Endothelial cell of umbilical vein (primary cell): ENCODE measurements around the gene SYNDIG1. TPM values are rescaled to one million over a fixed set of nuclear protein-coding genes. Genes with fewer than 3 reads are reported as not detected.

Experiments
- BruUV-seq: library from RNA; stranded (reverse); fragments of 400-500 nt; replicated peaks from 2 replicates; lab custom pipeline; 2021; lab: Mats Ljungman, UMichigan
- CTCF ChIA-PET: fragments of 300-600, 350-600 bp; sonication (Branson Sonifier 250); formaldehyde crosslinking; loops from one replicate; lab custom pipeline; 2021; ENCODE audit warnings: antibody characterized with exemption, inconsistent platforms; lab: Charles Lee
- POLR2A ChIA-PET: fragments of 300-600, 350-600 bp; sonication (Branson Sonifier 250); formaldehyde crosslinking; loops from one replicate; lab custom pipeline; 2021; ENCODE audit warnings: antibody characterized with exemption, inconsistent platforms; lab: Charles Lee
- DNase-seq: peaks from one replicate; pipeline ENCODE4 v3.0.0-alpha.2; 2011; ENCODE audit warnings: low read depth, low spot score
- FAIRE-seq: peaks from 2 replicates; lab custom pipeline; 2011; peaks lifted over from hg19 to GRCh38; lab: Jason Lieb, UNC
- H2AFZ ChIP-seq: 2 replicates; pipeline ENCODE4 v1.6.0; 2012; ENCODE audit warnings: low read depth, low read length, control low read depth, inconsistent platforms
- H3K27ac ChIP-seq: 2 replicates; pipeline ENCODE4 v1.5.1; 2011; ENCODE audit warnings: low read depth, mild to moderate bottlenecking, control low read depth, low read length, moderate library complexity; ENCODE audit not compliant: insufficient read depth
- H3K27me3 ChIP-seq, 2 experiments: 2 replicates each; pipeline versions ENCODE4 v1.6.0 to v1.6.1; 2011; ENCODE audit warnings: low read length in 2 of 2, mixed read lengths in 1 of 2; ENCODE audit not compliant: control insufficient read depth in 2 of 2, insufficient read depth in 2 of 2
- H3K36me3 ChIP-seq, 2 experiments: 2 replicates in 1 of 2; 3 replicates in 1 of 2; pipeline ENCODE4 v1.5.1; 2011; ENCODE audit warnings: low read length in 2 of 2, mild to moderate bottlenecking in 1 of 2, moderate library complexity in 1 of 2; ENCODE audit not compliant: control insufficient read depth in 2 of 2, insufficient read depth in 2 of 2; ENCODE audit errors: extremely low read depth in 1 of 2
- H3K4me1 ChIP-seq: 3 replicates; pipeline ENCODE4 v1.5.1; 2011; ENCODE audit warnings: mild to moderate bottlenecking, low read length; ENCODE audit not compliant: control insufficient read depth, insufficient read depth; ENCODE audit errors: extremely low read depth
- H3K4me2 ChIP-seq: 2 replicates; pipeline ENCODE4 v1.6.1; 2011; ENCODE audit warnings: low read length, control low read depth, mixed read lengths; ENCODE audit not compliant: insufficient read depth
- H3K4me3 ChIP-seq, 3 experiments: fragments of 200-600 bp in 1 of 3; sonication (generic), shearing (Covaris generic) in 1 of 3; replicated peaks in 1 of 3; 2 replicates each; pipeline ENCODE4 v1.5.1; 2011 to 2016; ENCODE audit warnings: control low read depth in 3 of 3, low read length in 3 of 3, mild to moderate bottlenecking in 2 of 3, inconsistent platforms in 1 of 3, low read depth in 1 of 3, moderate library complexity in 1 of 3; ENCODE audit not compliant: insufficient read depth in 1 of 3
- H3K79me2 ChIP-seq: 2 replicates; pipeline ENCODE4 v1.6.0; 2012; ENCODE audit warnings: low read length, inconsistent platforms; ENCODE audit not compliant: control insufficient read depth, insufficient read depth
- H3K9ac ChIP-seq: replicated peaks from 2 replicates; pipeline ENCODE3; 2011; ENCODE audit warnings: low read length, control low read depth; ENCODE audit not compliant: insufficient read depth; ENCODE audit errors: extremely low read depth
- H3K9me1 ChIP-seq: replicated peaks from 3 replicates; pipeline ENCODE4 v1.6.0; 2011; ENCODE audit warnings: mild to moderate bottlenecking, low read length; ENCODE audit not compliant: control insufficient read depth, insufficient read depth; ENCODE audit errors: extremely low read depth
- H3K9me3 ChIP-seq: replicated peaks from 2 replicates; pipeline ENCODE4 v1.5.1; 2012; ENCODE audit warnings: low read length, inconsistent platforms; ENCODE audit not compliant: control insufficient read depth, insufficient read depth
- H4K20me1 ChIP-seq: replicated peaks from 2 replicates; pipeline ENCODE3; 2011; ENCODE audit warnings: mild to moderate bottlenecking, low read length; ENCODE audit not compliant: control insufficient read depth, insufficient read depth; ENCODE audit errors: extremely low read depth
- CTCF ChIP-seq, 2 donors: IDR thresholded peaks; 1 replicate in 1 of 2; 2 replicates in 1 of 2; pipeline ENCODE4 v1.5.1; 2011; ENCODE audit warnings: low read length in 2 of 2, mild to moderate bottlenecking in 2 of 2, moderate library complexity in 2 of 2, control low read depth in 1 of 2, inconsistent platforms in 1 of 2, low read depth in 1 of 2; ENCODE audit not compliant: insufficient read depth in 1 of 2; ENCODE audit errors: extremely low read depth in 1 of 2
- EZH2 ChIP-seq: IDR thresholded peaks from 2 replicates; pipeline ENCODE4 v1.6.1; 2012; ENCODE audit warnings: borderline replicate concordance, low read depth, mild to moderate bottlenecking, moderate library complexity, low read length, inconsistent platforms; ENCODE audit not compliant: severe bottlenecking
- FOS ChIP-seq: IDR thresholded peaks from 2 replicates; pipeline ENCODE4 v1.6.1; 2011; ENCODE audit warnings: mild to moderate bottlenecking, low read length, moderate library complexity, borderline replicate concordance; ENCODE audit not compliant: insufficient read depth
- GATA2 ChIP-seq: IDR thresholded peaks from 2 replicates; pipeline ENCODE4 v1.7.0; 2011; ENCODE audit warnings: low read depth, mild to moderate bottlenecking, moderate library complexity, mixed read lengths, low read length; ENCODE audit not compliant: insufficient read length, insufficient read depth
- JUN ChIP-seq: IDR thresholded peaks from 2 replicates; pipeline ENCODE4 v1.6.1; 2011; ENCODE audit warnings: borderline replicate concordance, low read depth; ENCODE audit not compliant: insufficient read length, insufficient read depth
- MAX ChIP-seq: IDR thresholded peaks from 2 replicates; pipeline ENCODE4 v1.6.1; 2011; ENCODE audit not compliant: insufficient read depth, insufficient read length
- MYC ChIP-seq: IDR thresholded peaks from one replicate; pipeline ENCODE4 v1.6.1; 2011; ENCODE audit warnings: mild to moderate bottlenecking, low read depth, low read length
- POLR2A ChIP-seq: IDR thresholded peaks from 2 replicates; pipeline ENCODE4 v1.6.1; 2012; ENCODE audit warnings: low read depth, mild to moderate bottlenecking, control low read depth, low read length
- POLR2AphosphoS5 ChIP-seq: IDR thresholded peaks from 2 replicates; pipeline ENCODE4 v1.6.1; 2012; ENCODE audit warnings: low read depth, mild to moderate bottlenecking, control low read depth, low read length, moderate library complexity; ENCODE audit not compliant: insufficient read depth
- dilution Hi-C: fragments of 300-500 bp; cut with MboI; formaldehyde crosslinking; loops from one replicate; pipeline ENCODE4 v1.15.0; 2019; ENCODE audit warnings: low sequenced_read_pairs; ENCODE audit not compliant: extremely low pct_ligation_motif_present
- intact Hi-C: fragments of 100-400 bp; cut with micrococcal nuclease; formaldehyde crosslinking; loops from one replicate; pipeline ENCODE4 v1.10.0; 2022
- polyA plus RNA-seq, 4 experiments: library from polyadenylated mRNA; depleted of rRNA in 3 of 4; stranded (reverse) in 3 of 4; unstranded in 1 of 4; fragments of >200 nt; gene quantifications; 2 replicates each; pipeline versions ENCODE4 v1.2.1 to v1.2.3, GENCODE V29; 2011 to 2012; ENCODE audit warnings: missing spikeins in 1 of 4
- total RNA-seq: library from RNA; stranded (reverse); gene quantifications from 2 replicates; pipeline ENCODE4 v1.2.3, GENCODE V29; 2021

The SYNDIG1 gene
- total and polyA plus RNA-seq, 2 donors (not counting 3 experiments of a cell fraction or from before 2014, with no cell fraction given) = not detected

GRCh38 chr20:24502661-24503060, 33.2 kb downstream of the SYNDIG1 start:
- BruUV-seq = no TSS peak
- H3K79me2 ChIP-seq = no peaks in the 10 kb centered on the region
- no peaks in the 10 kb centered on the region for H4K20me1 ChIP-seq
- intact Hi-C loops = no loop called here
- H3K27me3 ChIP-seq = no peaks in the 10 kb centered on the region
- ChIA-PET CTCF (no interaction called here), POLR2A (no interaction called here)
- DNase-seq = no peak
- no peaks in the 10 kb centered on the region for H3K9me1 ChIP-seq
- H2AFZ ChIP-seq = no peak overlapping the region
- no peak overlapping the region for H3K9ac ChIP-seq
- H3K36me3 ChIP-seq = no peaks in the 10 kb centered on the region
- H3K9me3 ChIP-seq = peaks cover 4% of the 10 kb centered on the region
- H3K4me1 ChIP-seq = no peaks in the 10 kb centered on the region
- no peak overlapping the region for H3K27ac ChIP-seq
- FAIRE-seq = no peak
- TF ChIP-seq EZH2 (no peak), POLR2AphosphoS5 (no peak), FOS (no peak), JUN (no peak), CTCF (IDR thresholded peaks at IDR 0.05; ENCODE audit: extremely low read depth in 1 of 2, insufficient read depth in 1 of 2, low read depth in 1 of 2, low read length in 2 of 2) (no peak), MYC (no peak), MAX (no peak), POLR2A (no peak), GATA2 (no peak)
- H3K4me3 ChIP-seq = no peak overlapping the region
- no peak overlapping the region for H3K4me2 ChIP-seq
- dilution Hi-C loops = no loop called here
